GM21367 (cell line): Measurements from ENCODE around the gene PPM1N.

Experiments
- ATAC-seq: cut with Tn5 transposase; IDR thresholded peaks from one replicate; pipeline ENCODE4 v1.9.1; 2021; ENCODE audit not compliant: unreplicated experiment

PPM1N gene, protein sequence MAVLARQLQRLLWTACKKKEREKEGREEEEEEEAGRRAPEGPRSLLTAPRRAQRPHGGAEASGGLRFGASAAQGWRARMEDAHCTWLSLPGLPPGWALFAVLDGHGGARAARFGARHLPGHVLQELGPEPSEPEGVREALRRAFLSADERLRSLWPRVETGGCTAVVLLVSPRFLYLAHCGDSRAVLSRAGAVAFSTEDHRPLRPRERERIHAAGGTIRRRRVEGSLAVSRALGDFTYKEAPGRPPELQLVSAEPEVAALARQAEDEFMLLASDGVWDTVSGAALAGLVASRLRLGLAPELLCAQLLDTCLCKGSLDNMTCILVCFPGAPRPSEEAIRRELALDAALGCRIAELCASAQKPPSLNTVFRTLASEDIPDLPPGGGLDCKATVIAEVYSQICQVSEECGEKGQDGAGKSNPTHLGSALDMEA

DNA sequence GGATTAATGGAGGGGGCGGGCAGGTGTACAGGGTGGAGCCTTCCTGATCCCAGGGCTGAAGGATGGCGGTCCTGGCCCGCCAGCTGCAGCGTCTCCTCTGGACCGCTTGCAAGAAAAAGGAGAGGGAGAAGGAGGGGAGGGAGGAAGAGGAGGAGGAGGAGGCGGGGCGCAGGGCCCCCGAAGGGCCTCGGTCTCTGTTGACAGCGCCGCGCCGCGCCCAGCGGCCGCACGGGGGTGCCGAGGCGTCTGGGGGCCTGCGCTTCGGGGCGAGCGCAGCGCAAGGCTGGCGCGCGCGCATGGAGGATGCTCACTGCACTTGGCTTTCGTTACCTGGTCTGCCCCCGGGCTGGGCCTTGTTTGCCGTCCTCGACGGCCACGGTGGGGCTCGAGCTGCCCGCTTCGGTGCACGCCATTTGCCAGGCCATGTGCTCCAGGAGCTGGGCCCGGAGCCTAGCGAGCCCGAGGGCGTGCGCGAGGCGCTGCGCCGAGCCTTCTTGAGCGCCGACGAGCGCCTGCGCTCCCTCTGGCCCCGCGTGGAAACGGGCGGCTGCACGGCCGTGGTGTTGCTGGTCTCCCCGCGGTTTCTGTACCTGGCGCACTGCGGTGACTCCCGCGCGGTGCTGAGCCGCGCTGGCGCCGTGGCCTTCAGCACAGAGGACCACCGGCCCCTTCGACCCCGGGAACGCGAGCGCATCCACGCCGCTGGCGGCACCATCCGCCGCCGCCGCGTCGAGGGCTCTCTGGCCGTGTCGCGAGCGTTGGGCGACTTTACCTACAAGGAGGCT is at the start of gene PPM1N:
PPM1N (plus strand) TSS at position 33 of the 785 bp plus-strand sequence; CDS start at position 63, 30 bp downstream.
- ATAC-seq, result no peak

DNA sequence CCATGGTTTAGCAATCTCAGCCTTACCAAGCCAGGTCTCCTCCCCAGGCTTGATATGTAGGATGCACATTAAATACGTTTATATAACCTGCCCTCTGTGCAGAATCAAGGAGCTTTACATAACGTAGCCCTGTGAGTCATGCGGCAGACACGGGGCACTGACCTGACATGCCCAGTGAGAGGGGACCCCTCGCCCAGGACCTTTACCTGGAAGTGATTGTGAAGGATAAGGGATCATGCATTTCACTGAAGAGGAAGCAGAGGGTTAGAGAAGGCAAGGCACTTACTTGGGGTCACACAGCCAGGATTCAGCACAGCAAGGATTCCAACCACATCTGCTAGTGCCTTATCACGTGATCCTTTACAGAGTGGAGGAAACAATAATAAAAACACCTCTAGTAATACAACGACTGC is 49.4 kb upstream of the PPM1N start:
- no peak for ATAC-seq

DNA sequence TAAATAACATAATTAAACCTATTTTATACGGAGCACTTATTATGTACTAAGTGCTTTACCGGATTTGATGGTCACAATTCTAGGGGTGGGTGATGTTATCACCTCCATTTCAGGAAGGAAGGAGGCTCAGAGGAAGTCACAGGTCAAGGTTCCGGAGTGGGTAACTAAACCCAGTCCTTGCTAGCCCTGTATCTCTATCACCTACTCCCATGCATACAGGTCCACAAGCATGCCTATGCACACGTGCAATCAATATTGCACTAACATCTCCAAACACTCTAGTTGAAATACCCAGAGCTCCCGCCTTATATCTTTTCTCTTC is 48.3 kb upstream of the PPM1N start:
- no peak for ATAC-seq

DNA sequence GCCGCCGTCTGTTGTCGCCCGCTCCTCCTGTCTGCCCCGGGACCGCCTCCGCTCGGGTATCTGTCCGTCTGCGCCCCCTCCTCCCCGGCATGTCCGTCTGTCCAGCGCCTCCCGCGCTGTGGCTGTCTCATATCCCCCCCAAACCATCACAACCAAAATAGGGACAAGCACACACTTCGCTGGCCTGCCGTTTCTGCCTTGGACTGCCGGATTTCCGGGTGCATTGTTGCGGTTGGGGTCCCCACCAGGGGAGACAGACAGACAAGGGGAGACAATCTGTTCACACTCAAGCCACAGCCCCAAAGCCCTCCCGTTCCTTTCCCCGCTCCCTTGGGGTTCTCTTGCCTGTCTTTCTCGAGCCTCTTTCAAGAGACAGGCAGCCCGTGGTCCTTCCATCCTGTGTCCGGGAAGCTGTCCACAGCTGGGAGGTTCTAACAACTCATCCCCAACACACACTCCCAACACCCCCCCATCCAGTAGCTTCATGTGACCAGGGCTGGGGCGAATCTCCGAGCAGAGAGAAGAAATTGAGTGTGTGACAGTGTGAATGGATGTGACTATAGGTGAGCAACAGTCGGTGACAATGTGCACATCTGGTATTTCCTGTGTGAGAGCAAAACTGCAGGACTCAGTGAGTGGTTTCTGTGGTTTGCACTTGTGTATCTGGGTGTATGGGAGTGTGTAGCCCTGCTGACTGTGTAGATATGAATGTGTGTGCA is 47.0 kb upstream of the PPM1N start:
- ATAC-seq, result no peak

DNA sequence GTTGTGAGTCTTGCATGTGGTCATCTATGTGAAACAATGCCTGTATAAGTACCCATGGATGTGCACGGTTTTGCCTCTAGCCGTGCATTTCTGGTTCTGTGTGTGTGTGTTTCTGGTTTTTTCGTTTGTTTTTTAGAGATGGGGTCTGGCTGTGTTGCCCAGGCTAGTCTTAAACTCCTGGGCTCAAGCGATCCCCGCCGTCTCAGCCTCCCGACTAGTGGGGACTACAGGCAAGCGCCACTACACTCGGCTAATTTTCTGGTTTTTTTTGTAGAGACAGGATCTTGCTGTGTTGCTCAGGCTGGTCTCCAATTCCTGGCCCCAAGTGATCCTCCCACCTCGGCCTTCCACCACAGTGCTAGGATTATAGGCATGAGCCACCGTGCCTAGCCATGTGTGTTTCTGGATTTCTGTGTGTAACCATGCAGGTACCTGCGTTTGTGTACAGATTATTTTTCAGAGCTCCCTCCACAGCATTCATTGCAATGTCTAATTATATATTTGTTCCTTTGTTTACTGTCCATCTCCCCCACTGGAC is 46.3 kb upstream of the PPM1N start:
- ATAC-seq, result no peak

DNA sequence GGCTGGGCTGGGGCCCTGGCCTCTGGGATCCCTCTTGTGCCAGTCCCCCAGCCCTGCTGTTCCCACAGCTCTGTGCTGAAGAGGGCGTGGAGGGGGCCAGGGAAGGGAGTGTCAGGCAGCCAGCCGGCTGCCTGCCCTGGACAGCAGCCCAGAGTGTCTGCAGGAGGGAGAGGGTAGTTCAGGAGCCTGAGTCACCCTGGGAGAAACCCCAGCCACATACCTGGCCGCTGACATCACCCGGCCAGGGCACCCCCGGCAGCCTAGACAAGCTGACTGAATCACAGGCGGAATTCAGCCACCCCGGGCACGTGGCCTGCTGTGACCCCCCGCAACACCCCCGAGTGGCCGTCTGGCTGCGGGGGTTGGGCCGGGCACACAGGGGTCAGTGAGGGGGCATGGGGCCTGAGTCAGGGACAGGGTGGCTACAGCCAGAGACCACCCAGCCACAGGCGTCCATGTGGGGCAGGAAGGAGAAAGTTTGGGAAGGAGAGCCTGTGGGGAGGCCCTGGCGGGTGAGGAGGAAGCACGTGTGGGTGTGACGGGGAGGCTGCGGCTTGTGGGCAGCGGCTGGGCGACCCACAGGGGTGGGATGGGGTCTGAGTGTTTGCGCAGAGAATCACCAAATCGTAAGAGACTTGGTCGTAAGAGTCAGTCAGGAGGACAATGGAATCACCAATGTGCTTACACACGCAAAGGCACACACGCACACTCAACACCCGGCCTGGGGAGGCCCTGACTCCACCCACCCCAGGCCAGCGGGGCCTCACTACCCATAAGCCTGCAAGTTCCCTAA is 42.3 kb upstream of the PPM1N start:
- ATAC-seq, result no peak

DNA sequence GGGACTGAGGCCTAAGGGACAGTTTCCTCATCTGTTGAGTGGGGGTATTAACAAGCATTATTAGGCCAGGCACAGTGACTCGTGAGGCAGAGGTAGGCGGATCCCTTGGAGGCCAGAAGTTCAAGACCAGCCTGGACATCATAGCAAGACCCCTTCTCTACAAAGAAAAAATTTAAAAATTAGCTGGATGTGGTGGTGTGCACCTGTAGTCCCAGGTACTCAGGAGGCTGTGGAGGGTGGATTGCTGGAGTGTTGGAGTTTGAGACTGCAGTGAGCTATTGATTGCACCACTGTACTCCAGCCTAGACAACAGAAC is 41.8 kb upstream of the PPM1N start:
- no peak for ATAC-seq

DNA sequence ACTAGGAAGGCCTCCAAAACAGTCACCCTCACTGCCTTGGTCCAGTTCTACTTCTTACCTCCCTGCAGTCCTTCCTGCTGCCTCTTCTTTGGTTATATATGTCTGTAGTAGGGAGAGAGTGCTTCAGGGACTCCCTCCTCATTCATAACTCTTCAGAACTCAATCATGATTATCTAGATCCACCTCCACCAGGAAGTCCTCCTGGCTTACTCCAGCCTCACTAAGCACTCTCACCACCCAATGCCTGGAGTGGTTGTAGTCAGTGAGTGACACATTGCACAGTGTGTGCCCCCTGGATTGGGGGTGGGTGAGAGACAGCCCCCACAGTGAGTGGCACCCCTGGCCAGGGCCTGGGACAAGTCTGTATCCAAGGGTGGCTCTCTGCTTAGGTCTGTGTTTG is 40.5 kb upstream of the PPM1N start:
- ATAC-seq, result no peak

DNA sequence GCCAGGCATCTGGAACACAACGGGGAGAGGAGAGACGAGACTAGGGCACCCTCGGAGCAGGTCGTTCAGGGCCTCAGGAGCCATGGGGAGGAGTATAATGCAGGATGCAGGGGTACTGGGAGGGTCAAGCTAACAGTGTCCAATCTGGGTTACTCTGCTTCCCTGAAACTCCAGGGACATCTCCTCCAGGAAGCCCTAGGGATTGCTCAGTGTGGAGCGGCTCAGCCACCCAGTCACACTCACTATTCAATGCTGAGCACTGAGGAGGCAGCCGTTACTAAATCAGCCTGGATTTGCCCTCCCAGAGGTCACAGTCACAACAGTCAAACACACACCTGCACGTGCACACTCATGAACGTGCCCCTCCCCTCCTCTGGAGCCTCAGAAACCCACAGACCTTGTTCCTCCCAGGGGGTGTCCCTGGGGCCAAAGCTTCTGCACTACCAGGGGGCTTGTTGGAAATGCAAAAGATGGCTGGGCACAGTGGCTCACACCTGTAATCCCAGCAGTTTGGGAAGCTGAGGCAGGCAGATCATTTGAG is 37.4 kb upstream of the PPM1N start:
- ATAC-seq, result no peak

DNA sequence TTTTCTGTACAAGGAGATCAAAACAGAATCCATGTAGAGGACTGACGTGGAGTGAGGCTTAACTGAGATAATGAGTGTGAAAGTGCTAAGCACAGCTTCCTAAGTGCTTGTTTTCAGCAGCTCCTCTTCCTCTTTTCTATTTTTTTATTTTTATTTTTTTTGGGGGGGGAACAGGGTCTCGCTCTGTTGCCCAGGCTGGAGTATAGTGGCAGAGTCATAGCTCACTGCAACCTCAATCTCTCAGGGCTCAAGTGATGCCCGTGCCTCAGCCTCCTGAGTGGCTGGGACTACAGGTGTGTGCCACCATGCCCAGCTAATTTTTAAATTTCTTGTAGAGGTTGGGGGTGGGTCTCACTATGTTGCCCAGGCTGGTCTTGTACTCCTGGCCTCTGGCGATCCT is 36.1 kb upstream of the PPM1N start:
- no peak for ATAC-seq

DNA sequence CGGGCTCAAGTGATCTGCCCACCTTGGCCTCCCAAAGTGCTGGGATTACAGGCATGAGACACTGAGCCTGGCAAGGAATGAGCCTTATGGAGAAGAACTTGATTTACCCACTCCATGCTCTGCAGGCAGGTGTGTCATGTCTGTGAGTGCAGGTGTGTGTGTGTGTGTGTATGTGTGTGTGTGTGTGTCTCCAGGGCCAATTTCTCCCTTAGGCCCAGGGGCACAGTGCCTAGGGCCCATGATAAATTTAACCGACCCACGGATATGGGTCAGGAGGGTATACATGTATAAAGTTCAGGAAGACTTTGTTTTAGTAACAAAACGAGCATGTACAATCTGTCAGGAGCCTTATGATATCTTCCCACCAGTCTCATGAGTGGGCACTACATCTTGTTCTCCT is 35.0 kb upstream of the PPM1N start:
- no peak for ATAC-seq

DNA sequence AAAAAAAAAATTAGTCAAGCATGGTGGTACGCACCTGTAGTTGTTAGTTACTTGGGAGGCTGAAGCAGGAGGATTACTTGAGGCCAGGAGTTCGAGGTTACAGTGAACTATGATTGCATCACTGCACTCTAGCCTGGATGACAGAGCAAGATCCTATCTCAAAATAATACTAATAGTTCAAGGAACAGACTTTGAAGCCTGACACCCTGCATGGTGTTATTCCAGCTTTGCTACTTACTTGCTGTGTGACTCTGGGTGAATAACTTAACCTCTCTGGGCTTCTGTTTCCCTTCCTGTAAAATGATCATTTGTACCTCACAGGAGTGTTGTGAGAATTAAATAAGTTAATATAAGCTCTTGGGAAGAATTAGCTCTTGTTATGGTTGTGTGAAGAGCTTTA is 34.0 kb upstream of the PPM1N start:
- no peak for ATAC-seq

DNA sequence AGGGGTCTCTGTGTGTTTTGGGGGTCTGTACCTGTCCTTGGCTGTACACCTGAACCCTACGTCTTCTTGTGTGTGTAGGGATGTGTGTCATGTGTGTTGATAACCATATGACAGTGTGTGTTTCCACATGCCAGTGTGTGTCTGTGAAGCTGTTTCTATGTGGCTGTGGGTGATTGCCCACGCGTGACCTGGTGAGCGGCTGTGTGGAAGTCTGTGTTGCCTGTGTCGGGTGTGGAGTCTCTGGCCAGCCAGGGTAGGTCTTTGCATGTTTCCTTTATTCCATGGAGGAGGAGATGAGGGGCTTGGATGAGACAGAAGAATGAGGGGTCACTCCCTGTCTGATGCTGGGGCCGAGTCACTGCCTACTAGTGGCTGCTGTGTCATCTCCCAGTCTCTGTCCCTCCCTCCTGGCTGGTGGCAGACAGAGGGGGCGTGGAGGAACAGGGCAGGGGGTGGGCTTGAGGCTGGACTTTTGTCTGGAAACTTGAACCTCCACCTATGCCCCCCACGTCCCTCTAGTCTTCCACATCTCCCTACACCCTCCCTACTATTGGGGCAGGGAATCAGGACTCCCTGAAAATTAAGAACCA is 33.3 kb upstream of the PPM1N start:
- no peak for ATAC-seq

DNA sequence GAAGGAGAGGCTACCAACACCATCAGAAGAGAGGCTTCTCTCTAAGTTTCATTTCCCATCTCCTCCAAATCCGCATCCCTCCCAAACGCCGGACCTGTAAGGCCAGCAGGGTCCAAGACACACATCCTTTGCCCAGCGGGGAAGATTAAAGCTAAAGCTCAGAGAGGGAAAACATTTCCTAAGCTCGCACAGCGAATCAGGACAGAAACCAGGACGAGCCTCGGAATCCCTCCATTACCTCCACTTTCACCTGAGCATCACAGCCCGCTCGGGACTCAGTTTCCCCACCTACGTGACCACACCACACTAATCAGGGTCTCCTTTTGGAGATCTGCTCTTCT is 31.2 kb upstream of the PPM1N start:
- no peak for ATAC-seq

DNA sequence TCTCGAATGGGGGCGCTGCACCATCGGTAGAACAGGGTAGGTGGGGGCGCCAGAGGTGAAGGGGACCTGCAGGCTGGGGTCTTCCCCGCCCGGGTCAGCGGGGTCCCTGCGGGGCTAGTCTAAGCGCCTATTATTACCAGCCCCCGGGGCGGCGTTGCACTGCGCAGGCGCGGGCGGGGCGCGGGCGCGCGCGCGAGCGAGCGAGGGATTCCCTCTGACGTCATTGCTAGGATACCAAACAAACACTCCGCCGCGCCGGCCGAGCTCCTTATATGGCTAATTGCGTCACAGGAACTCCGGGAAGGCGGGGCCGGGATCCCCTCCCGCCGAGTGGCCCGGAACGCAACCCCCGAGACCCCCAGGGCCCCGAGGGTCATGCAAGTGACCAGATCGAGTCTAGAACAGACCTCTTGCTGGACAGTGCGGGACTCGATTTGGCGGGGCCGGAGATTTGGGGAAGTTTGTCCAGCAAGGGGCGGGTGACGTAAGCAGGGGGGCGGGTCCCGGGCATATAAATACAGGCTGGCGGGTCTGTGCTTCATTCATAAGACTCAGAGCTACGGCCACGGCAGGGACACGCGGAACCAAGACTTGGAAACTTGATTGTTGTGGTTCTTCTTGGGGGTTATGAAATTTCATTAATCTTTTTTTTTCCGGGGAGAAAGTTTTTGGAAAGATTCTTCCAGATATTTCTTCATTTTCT is 30.6 kb upstream of the PPM1N start, which contains the start of gene FOSB:
FOSB (plus strand) TSS at position 541 of the 703 bp plus-strand sequence. CDS start 591 bp downstream, outside the sequence.
- ATAC-seq, result peak; percentile 42

DNA sequence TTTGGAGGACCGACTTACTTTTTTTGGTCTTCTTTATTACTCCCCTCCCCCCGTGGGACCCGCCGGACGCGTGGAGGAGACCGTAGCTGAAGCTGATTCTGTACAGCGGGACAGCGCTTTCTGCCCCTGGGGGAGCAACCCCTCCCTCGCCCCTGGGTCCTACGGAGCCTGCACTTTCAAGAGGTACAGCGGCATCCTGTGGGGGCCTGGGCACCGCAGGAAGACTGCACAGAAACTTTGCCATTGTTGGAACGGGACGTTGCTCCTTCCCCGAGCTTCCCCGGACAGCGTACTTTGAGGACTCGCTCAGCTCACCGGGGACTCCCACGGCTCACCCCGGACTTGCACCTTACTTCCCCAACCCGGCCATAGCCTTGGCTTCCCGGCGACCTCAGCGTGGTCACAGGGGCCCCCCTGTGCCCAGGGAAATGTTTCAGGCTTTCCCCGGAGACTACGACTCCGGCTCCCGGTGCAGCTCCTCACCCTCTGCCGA is 30.0 kb upstream of the PPM1N start:
- no peak for ATAC-seq

DNA sequence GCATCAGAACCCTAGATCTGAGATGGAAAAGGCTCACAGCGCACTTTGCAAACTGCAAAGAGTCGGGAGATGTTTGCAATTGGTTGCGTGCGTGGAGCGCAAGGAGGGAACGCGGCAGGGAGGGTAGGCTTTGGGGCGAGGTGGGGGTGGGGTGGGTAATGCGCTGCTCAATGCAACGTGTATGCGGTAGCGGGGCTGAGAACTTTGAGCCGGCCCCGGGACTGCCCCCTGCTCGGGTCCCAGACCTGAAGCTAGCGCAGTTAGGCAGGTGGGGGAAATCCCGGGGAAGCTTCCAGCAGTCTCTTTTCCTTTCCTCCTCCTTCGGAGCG is 29.5 kb upstream of the PPM1N start:
- no peak for ATAC-seq

DNA sequence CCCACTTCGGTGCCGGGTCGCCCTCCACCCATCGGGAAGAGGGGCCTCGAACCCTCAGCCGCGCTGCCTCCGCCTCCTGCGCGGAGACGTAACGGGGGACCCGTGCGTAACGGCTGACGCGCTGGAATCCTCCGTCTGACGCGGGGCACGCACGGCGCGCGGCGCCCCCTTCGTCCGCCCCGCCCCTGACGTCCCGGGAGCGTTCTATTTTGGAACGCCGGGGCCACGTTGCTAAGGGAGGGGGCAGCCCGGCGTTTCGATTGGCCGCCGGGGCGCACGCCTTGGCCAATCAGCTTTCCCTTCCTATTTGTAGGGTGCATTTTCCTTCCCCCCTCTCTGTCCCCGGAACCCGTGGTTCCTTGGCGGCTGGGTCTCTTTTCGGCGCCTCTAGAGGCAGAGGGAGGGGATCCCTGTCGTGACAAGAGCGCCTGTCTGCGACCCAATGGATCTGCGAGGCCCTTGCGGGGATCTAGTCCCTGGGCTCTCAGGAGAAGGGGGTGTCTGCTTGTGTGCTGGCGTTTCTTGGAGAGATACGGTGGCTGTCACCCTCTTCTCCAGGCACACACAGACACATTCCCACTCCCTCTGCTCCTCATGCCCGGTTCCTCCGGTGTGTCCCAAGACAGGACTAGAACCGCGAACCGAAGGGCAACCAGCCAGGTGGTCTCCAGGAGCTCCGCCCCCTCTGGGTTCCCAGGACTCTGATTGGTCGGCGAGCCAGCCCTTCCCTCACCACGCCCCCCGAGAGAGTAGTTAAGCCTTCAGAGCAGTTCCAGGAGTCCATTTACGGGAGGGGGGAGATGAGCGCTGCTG is 28.9 kb upstream of the PPM1N start:
- peak; percentile 40 for ATAC-seq
